Fibroblast of villous mesenchyme (primary cell): ENCODE data around the gene CHRNA7. TPM values are rescaled to one million over a fixed set of nuclear protein-coding genes. Genes with fewer than 3 reads are reported as not detected.

Experiments used
- DNase-seq: peaks from one replicate; pipeline ENCODE4 v3.0.0-alpha.2; 2010; ENCODE audit warnings: low read depth
- H3K4me3 ChIP-seq: 2 replicates; pipeline ENCODE4 v1.5.1; 2011; ENCODE audit warnings: low read depth, mild to moderate bottlenecking, low read length
- CTCF ChIP-seq: IDR thresholded peaks from 2 replicates; pipeline ENCODE4 v1.5.1; 2012; ENCODE audit warnings: low read depth, mild to moderate bottlenecking, low read length; ENCODE audit not compliant: insufficient read depth
- small RNA-seq: library from RNA; depleted of rRNA; stranded (forward); fragments of <200 nt; gene quantifications from one replicate; pipeline ENCODE3, GENCODE V24; 2012
- total RNA-seq: library from RNA; depleted of rRNA; stranded (reverse); fragments of >200 nt; gene quantifications from 2 replicates; pipeline ENCODE4 v1.2.3, GENCODE V29; 2012

Gene CHRNA7
- total RNA-seq, 1 donor: not detected

- TF ChIP-seq CTCF: no peak
- DNase-seq: no peak
Measured at GRCh38 chr15:32218666-32219065, 188.4 kb downstream of the CHRNA7 start.

More at GRCh38 chr15:32218666-32219065, 188.4 kb downstream of the CHRNA7 start:
- H3K4me3 ChIP-seq: no peak overlapping the region

Small RNA genes within 50 kb of the gene (small RNA-seq; reads per million reads assigned to genes)
- gene RF00019: not detected

Other genes starting within 250 kb of the CHRNA7 start
- gene OTUD7A, start 159.8 kb upstream of the CHRNA7 start, total RNA-seq: under 0.01 TPM in 2 replicates